22Rv1 (cell line): ENCODE measurements around the gene SNRNP70.
"Not testable (repeated sequence)": the region's sequence is repeated elsewhere in the genome, so short reads cannot be mapped to it uniquely, and the experiment has no call there.

Experiments used
- H3K27ac ChIP-seq: fragments of 450-650 bp; 2 replicates; pipeline ENCODE4 v1.5.1; 2017
- CTCF ChIP-seq: fragments of 450-650 bp; IDR thresholded peaks from 2 replicates; pipeline ENCODE4 v1.5.1; 2017; ENCODE audit warnings: mild to moderate bottlenecking
- ZFX ChIP-seq: fragments of 450-650 bp; IDR thresholded peaks from 2 replicates; pipeline ENCODE4 v1.6.1; 2017; ENCODE audit warnings: antibody characterized with exemption, borderline replicate concordance

SNRNP70 gene

GRCh38 chr19:49085020-49085867 lies at the start of gene SNRNP70:
TSS of gene SNRNP70 (plus strand) at chr19:49085451. CDS start at chr19:49086415, 964 bp downstream.
- no peak for TF ChIP-seq CTCF
- no peak for TF ChIP-seq ZFX

GRCh38 chr19:49036815-49037214 lies 48.4 kb upstream of the SNRNP70 start, which contains the start of gene CGB1:
TSS of gene CGB1 (minus strand) at chr19:49036895. CDS start at chr19:49036711, 184 bp downstream.
- TF ChIP-seq CTCF, result peak; percentile 95

More at GRCh38 chr19:49085020-49085867, at the start of gene SNRNP70:
- peak within 1 kb of the TSS; percentile 84 for H3K27ac ChIP-seq

GRCh38 chr19:49038111-49038510 lies 47.1 kb upstream of the SNRNP70 start:
- H3K27ac ChIP-seq, result not testable (repeated sequence)

More at GRCh38 chr19:49036815-49037214, 48.4 kb upstream of the SNRNP70 start, which contains the start of gene CGB1:
- not testable (repeated sequence) for H3K27ac ChIP-seq

GRCh38 chr19:49038557-49039276 lies 46.5 kb upstream of the SNRNP70 start:
- not testable (repeated sequence) for H3K27ac ChIP-seq

GRCh38 chr19:49039736-49040135 lies 45.5 kb upstream of the SNRNP70 start:
- H3K27ac ChIP-seq, result not testable (repeated sequence)

GRCh38 chr19:49042177-49042576 lies 43.1 kb upstream of the SNRNP70 start:
- TF ChIP-seq CTCF (no peak), ZFX (no peak)
- no peak overlapping the region for H3K27ac ChIP-seq

- H3K27ac ChIP-seq, result not testable (repeated sequence)
These were observed 42.6 kb upstream of the SNRNP70 start for GRCh38 chr19:49042666-49043065.

- not testable (repeated sequence) for H3K27ac ChIP-seq
These were observed 41.7 kb upstream of the SNRNP70 start, which contains the start of gene CGB5 for GRCh38 chr19:49043548-49043947. TSS of gene CGB5 (plus strand) at chr19:49043848. CDS start at chr19:49044210, 362 bp downstream.

GRCh38 chr19:49049011-49049410 lies 36.2 kb upstream of the SNRNP70 start, which contains the start of gene CGB8:
TSS of gene CGB8 (minus strand) at chr19:49049111. CDS start at chr19:49048739, 372 bp downstream.
- H3K27ac ChIP-seq, result not testable (repeated sequence)

GRCh38 chr19:49049834-49050233 lies 35.4 kb upstream of the SNRNP70 start:
- not testable (repeated sequence) for H3K27ac ChIP-seq

GRCh38 chr19:49050376-49051033 lies 34.7 kb upstream of the SNRNP70 start:
- H3K27ac ChIP-seq, result not testable (repeated sequence)
